Endothelial cell (in vitro differentiated cells): ENCODE data around the gene TMED4. TPM values are rescaled to one million over a fixed set of nuclear protein-coding genes. Genes with fewer than 3 reads are reported as not detected.

ENCODE experiments used
- DNase-seq: peaks from one replicate; pipeline ENCODE4 v3.0.0; 2021; ENCODE audit warnings: low spot score
- H3K27ac Mint-ChIP-seq: one replicate; pipeline ENCODE4 v1.8.0; 2021; ENCODE audit warnings: mixed read lengths, inconsistent platforms; ENCODE audit not compliant: unreplicated experiment
- H3K27me3 Mint-ChIP-seq: one replicate; pipeline ENCODE4 v1.8.0; 2021; ENCODE audit warnings: mild to moderate bottlenecking, moderate library complexity, mixed read lengths, inconsistent platforms; ENCODE audit not compliant: unreplicated experiment
- H3K36me3 Mint-ChIP-seq: one replicate; pipeline ENCODE4 v1.8.0; 2021; ENCODE audit warnings: mild to moderate bottlenecking, low read depth, mixed read lengths, inconsistent platforms; ENCODE audit not compliant: unreplicated experiment
- H3K4me1 Mint-ChIP-seq: one replicate; pipeline ENCODE4 v1.8.0; 2021; ENCODE audit warnings: mild to moderate bottlenecking, mixed read lengths, inconsistent platforms; ENCODE audit not compliant: unreplicated experiment
- H3K4me3 Mint-ChIP-seq: one replicate; pipeline ENCODE4 v1.8.0; 2021; ENCODE audit warnings: mild to moderate bottlenecking, mixed read lengths, inconsistent platforms; ENCODE audit not compliant: unreplicated experiment
- H3K9me3 Mint-ChIP-seq: one replicate; pipeline ENCODE4 v1.8.0; 2021; ENCODE audit warnings: mixed read lengths, inconsistent platforms; ENCODE audit not compliant: unreplicated experiment
- CTCF ChIP-seq: fragments of 200-600 bp; sonication (generic); IDR thresholded peaks from one replicate; pipeline ENCODE4 v1.5.0; 2021; ENCODE audit warnings: antibody characterized with exemption; ENCODE audit not compliant: unreplicated experiment
- total RNA-seq: library from RNA; stranded (reverse); fragmentation: NEBNext Ultra II Directional; extraction: Animal tissue kit (Norgen Biotek cat#: 25700); gene quantifications from one replicate; pipeline ENCODE4 v1.2.1, GENCODE V29; 2021; ENCODE audit not compliant: unreplicated experiment

The TMED4 gene
- total RNA-seq, 1 donor from 2014 or later = 79.4 TPM

DNA sequence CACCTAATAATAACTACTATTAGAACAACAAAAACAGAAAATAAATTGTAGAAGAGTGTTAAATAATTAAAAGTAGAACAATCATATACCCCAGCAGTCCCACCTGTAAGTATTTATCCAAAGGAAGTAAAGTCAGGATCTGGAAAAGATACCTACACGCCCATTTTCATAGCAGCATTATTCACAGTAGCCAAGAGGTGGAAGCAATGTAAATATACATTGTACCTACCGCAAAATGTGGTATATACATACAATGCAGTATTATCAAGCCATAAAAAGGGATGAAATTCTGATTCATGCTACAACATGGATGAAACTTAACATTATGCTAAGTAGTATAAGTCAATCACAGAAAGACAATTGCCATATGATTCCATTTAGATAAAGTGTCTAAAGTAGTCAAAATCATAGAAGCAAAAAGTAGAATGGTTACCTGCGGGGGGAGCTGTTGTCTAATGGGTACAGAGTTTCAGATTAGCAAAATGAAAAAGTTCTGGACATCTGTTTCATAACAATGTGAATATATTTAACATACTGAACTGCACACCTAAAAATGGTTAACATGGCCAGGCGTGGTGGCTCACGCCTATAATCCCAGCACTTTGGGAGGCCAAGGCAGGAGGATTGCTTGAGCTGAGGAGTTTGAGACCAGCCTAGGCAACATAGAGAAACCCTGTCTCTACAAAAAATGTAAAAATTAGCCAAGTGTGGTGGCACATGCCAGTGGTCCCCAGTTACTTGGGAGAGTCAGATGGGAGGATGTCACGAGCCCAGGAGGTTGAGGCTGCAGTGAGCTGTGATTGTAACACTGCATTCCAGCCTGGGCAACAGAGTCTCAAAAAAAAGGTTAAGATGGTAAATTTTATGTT lies 6.0 kb upstream of the TMED4 start:
- Mint-ChIP-seq H3K27me3 (no peaks in the 10 kb centered on the region), H3K27ac (no peak overlapping the region), H3K36me3 (no peaks in the 10 kb centered on the region), H3K4me1 (no peaks in the 10 kb centered on the region), H3K4me3 (no peak overlapping the region), H3K9me3 (no peaks in the 10 kb centered on the region)
- peak; percentile 21 for DNase-seq
- TF ChIP-seq CTCF = peak; percentile 31

GRCh38 chr7:44583146-44583865 lies 1.3 kb upstream of the TMED4 start:
- no peak for TF ChIP-seq CTCF
- Mint-ChIP-seq H3K4me3 (peak overlapping the region; percentile 92), H3K27ac (peak overlapping the region; percentile 89), H3K27me3 (peaks cover 4% of the 10 kb centered on the region), H3K9me3 (no peaks in the 10 kb centered on the region), H3K36me3 (peaks cover 18% of the 10 kb centered on the region), H3K4me1 (peaks cover 5% of the 10 kb centered on the region)
- DNase-seq = no peak

- no peak for DNase-seq
- Mint-ChIP-seq H3K27me3 (peaks cover 4% of the 10 kb centered on the region), H3K4me1 (peaks cover 5% of the 10 kb centered on the region), H3K9me3 (no peaks in the 10 kb centered on the region), H3K4me3 (peak overlapping the region; percentile 92), H3K27ac (no peak overlapping the region), H3K36me3 (peaks cover 19% of the 10 kb centered on the region)
- no peak for TF ChIP-seq CTCF
These were observed 819 bp downstream of the TMED4 start for GRCh38 chr7:44580945-44581878.

DNA sequence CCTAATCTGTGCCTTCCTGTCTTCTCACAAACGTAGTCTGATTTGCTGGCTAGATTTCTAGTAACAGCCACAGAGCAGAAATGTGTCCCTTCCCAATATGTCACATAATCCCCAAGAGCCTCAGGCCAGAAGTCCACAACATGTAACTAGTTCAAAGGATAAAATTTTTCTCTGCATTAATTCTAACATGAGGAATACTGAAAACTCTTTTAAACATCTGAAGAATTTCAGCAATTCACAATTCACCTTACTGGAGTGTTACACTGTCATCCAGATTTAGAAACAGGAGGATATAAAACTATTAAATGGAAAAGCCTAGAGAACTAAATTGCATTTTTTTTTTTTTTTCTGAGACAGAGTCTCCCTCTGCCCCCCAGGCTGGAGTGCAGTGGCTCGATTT lies 5.8 kb downstream of the TMED4 start:
- peaks cover 25% of the 10 kb centered on the region for H3K4me1 Mint-ChIP-seq
- no peaks in the 10 kb centered on the region for H3K9me3 Mint-ChIP-seq
- H3K27ac Mint-ChIP-seq = peak overlapping the region; percentile 36
- DNase-seq = no peak
- no peaks in the 10 kb centered on the region for H3K27me3 Mint-ChIP-seq
- peaks cover 37% of the 10 kb centered on the region for H3K36me3 Mint-ChIP-seq
- no peak for TF ChIP-seq CTCF
- no peak overlapping the region for H3K4me3 Mint-ChIP-seq
